GM13976 (cell line): Measurements from ENCODE around the gene EIF4G3.

Experiments
- DNase-seq: peaks from one replicate; pipeline ENCODE4 v3.0.0; 2012; ENCODE audit warnings: low spot score
- CTCF ChIP-seq: IDR thresholded peaks from 2 replicates; pipeline ENCODE4 v1.5.1; 2012; ENCODE audit warnings: borderline replicate concordance, mild to moderate bottlenecking; ENCODE audit not compliant: insufficient read depth; ENCODE audit errors: extremely low read depth, missing control alignments, control extremely low read depth
- in situ Hi-C: fragments of 300-500 bp; cut with MboI; formaldehyde crosslinking; loops from one replicate; pipeline ENCODE4 v1.12.0; 2022; ENCODE audit warnings: low sequenced_read_pairs, mixed read lengths, inconsistent platforms; ENCODE audit not compliant: unreplicated experiment

The EIF4G3 gene

GRCh38 chr1:21050031-21050430, 126.7 kb downstream of the EIF4G3 start:
- DNase-seq: no peak
- TF ChIP-seq CTCF: no peak
- in situ Hi-C loops: no loop called here

GRCh38 chr1:21048462-21048861, 128.2 kb downstream of the EIF4G3 start:
- in situ Hi-C loops: no loop called here
- no peak for TF ChIP-seq CTCF
- DNase-seq: no peak

- no peak for TF ChIP-seq CTCF
- no peak for DNase-seq
- in situ Hi-C loops: no loop called here
Measured at GRCh38 chr1:21046132-21046531, 130.6 kb downstream of the EIF4G3 start.

- DNase-seq: no peak
- in situ Hi-C loops: no loop called here
- TF ChIP-seq CTCF: no peak
Measured at GRCh38 chr1:21045351-21045750, 131.3 kb downstream of the EIF4G3 start.

- no peak for DNase-seq
- TF ChIP-seq CTCF: no peak
- in situ Hi-C loops: no loop called here
Measured at GRCh38 chr1:21042929-21043605, 133.6 kb downstream of the EIF4G3 start.

DNA sequence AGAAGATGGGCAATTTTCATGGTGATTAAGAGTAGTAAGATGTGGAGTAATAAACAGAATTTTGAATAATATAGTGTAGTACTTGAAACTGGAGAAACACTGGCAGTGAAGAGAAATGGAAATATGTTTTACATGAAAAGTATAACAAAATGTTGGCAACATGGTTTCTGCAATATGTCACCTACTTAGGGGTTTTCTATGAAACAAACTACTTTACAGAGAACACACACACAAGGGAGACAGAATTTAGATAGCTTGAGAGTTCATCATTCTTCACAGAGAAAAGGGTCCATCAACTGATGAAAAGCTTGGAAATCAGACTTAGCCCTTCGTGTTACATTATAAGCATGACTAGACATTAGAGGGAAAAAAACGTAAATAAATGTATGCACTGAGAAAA, 135.2 kb downstream of the EIF4G3 start:
- in situ Hi-C loops: no loop called here
- no peak for TF ChIP-seq CTCF

More for the DNA sequence above, 135.2 kb downstream of the EIF4G3 start:
- no peak for DNase-seq
